ENCODE measurements around the gene SEMA5A. TPM values are rescaled to one million over a fixed set of nuclear protein-coding genes. Genes with fewer than 3 reads are reported as not detected.

SEMA5A gene
- total RNA-seq, 1 donor from 2014 or later = 9.3 TPM

GRCh38 chr5:9170026-9170425, 375.8 kb downstream of the SEMA5A start:
- TF ChIP-seq CTCF (IDR thresholded peaks at IDR 0.05) (no peak), POLR2AphosphoS5 (IDR thresholded peaks at IDR 0.05; ENCODE audit: insufficient read depth in 1 of 2, low read depth in 1 of 2) (no peak), POLR2A (IDR thresholded peaks at IDR 0.05) (no peak)
- no peak overlapping the region for H3K27ac ChIP-seq
- intact Hi-C loops (cut with DNase I) = no loop called here
- no peaks in the 10 kb centered on the region for H3K36me3 ChIP-seq
- no peak overlapping the region for H3K4me3 ChIP-seq
- H3K27me3 ChIP-seq = no peaks in the 10 kb centered on the region
- no peaks in the 10 kb centered on the region for H3K4me1 ChIP-seq
- no peak for DNase-seq (ENCODE audit: extremely low spot score in 2 of 2)
- H3K9me3 ChIP-seq = no peaks in the 10 kb centered on the region

GRCh38 chr5:9169557-9169902, 376.3 kb downstream of the SEMA5A start:
- Histone ChIP-seq H3K4me1 (no peaks in the 10 kb centered on the region), H3K36me3 (no peaks in the 10 kb centered on the region), H3K4me3 (no peak overlapping the region), H3K9me3 (no peaks in the 10 kb centered on the region), H3K27me3 (no peaks in the 10 kb centered on the region), H3K27ac (no peak overlapping the region)
- no peak for DNase-seq (ENCODE audit: extremely low spot score in 2 of 2)
- no peak for TF ChIP-seq POLR2AphosphoS5 (IDR thresholded peaks at IDR 0.05; ENCODE audit: insufficient read depth in 1 of 2, low read depth in 1 of 2)
- no peak for TF ChIP-seq CTCF (IDR thresholded peaks at IDR 0.05)
- TF ChIP-seq POLR2A (IDR thresholded peaks at IDR 0.05) = no peak
- intact Hi-C loops (cut with DNase I) = no loop called here

- H3K4me3 ChIP-seq = no peak overlapping the region
- no peaks in the 10 kb centered on the region for H3K27me3 ChIP-seq
- TF ChIP-seq CTCF (IDR thresholded peaks at IDR 0.05) (no peak), POLR2A (IDR thresholded peaks at IDR 0.05) (no peak), POLR2AphosphoS5 (IDR thresholded peaks at IDR 0.05; ENCODE audit: insufficient read depth in 1 of 2, low read depth in 1 of 2) (no peak)
- intact Hi-C loops (cut with DNase I) = no loop called here
- no peaks in the 10 kb centered on the region for H3K9me3 ChIP-seq
- no peak for DNase-seq (ENCODE audit: extremely low spot score in 2 of 2)
- H3K27ac ChIP-seq = no peak overlapping the region
- no peaks in the 10 kb centered on the region for H3K36me3 ChIP-seq
- H3K4me1 ChIP-seq = no peaks in the 10 kb centered on the region
These were observed 376.9 kb downstream of the SEMA5A start for GRCh38 chr5:9168791-9169556.

GRCh38 chr5:9166202-9167112, 379.4 kb downstream of the SEMA5A start:
- H3K27ac ChIP-seq = no peak overlapping the region
- H3K4me1 ChIP-seq = no peaks in the 10 kb centered on the region
- no peaks in the 10 kb centered on the region for H3K27me3 ChIP-seq
- no peaks in the 10 kb centered on the region for H3K9me3 ChIP-seq
- TF ChIP-seq POLR2AphosphoS5 (IDR thresholded peaks at IDR 0.05; ENCODE audit: insufficient read depth in 1 of 2, low read depth in 1 of 2) (no peak), CTCF (IDR thresholded peaks at IDR 0.05) (no peak), POLR2A (IDR thresholded peaks at IDR 0.05) (no peak)
- no peak overlapping the region for H3K4me3 ChIP-seq
- no peak for DNase-seq (ENCODE audit: extremely low spot score in 2 of 2)
- intact Hi-C loops (cut with DNase I) = no loop called here
- no peaks in the 10 kb centered on the region for H3K36me3 ChIP-seq
